Endothelial cell of umbilical vein (primary cell): ENCODE data around the gene CCL11.

Experiments used
- CTCF ChIP-seq, 2 donors: IDR thresholded peaks; 1 replicate in 1 of 2; 2 replicates in 1 of 2; pipeline ENCODE4 v1.5.1; 2011; ENCODE audit warnings: low read length in 2 of 2, mild to moderate bottlenecking in 2 of 2, moderate library complexity in 2 of 2, control low read depth in 1 of 2, inconsistent platforms in 1 of 2, low read depth in 1 of 2; ENCODE audit not compliant: insufficient read depth in 1 of 2; ENCODE audit errors: extremely low read depth in 1 of 2
- EZH2 ChIP-seq: IDR thresholded peaks from 2 replicates; pipeline ENCODE4 v1.6.1; 2012; ENCODE audit warnings: borderline replicate concordance, low read depth, mild to moderate bottlenecking, moderate library complexity, low read length, inconsistent platforms; ENCODE audit not compliant: severe bottlenecking
- GATA2 ChIP-seq: IDR thresholded peaks from 2 replicates; pipeline ENCODE4 v1.7.0; 2011; ENCODE audit warnings: low read depth, mild to moderate bottlenecking, moderate library complexity, mixed read lengths, low read length; ENCODE audit not compliant: insufficient read length, insufficient read depth
- JUN ChIP-seq: IDR thresholded peaks from 2 replicates; pipeline ENCODE4 v1.6.1; 2011; ENCODE audit warnings: borderline replicate concordance, low read depth; ENCODE audit not compliant: insufficient read length, insufficient read depth
- MYC ChIP-seq: IDR thresholded peaks from one replicate; pipeline ENCODE4 v1.6.1; 2011; ENCODE audit warnings: mild to moderate bottlenecking, low read depth, low read length
- POLR2A ChIP-seq: IDR thresholded peaks from 2 replicates; pipeline ENCODE4 v1.6.1; 2012; ENCODE audit warnings: low read depth, mild to moderate bottlenecking, control low read depth, low read length
- POLR2AphosphoS5 ChIP-seq: IDR thresholded peaks from 2 replicates; pipeline ENCODE4 v1.6.1; 2012; ENCODE audit warnings: low read depth, mild to moderate bottlenecking, control low read depth, low read length, moderate library complexity; ENCODE audit not compliant: insufficient read depth
- TF ChIP-seq, protein P1 (sequence below): IDR thresholded peaks from 2 replicates; pipeline ENCODE4 v1.6.1; 2011; ENCODE audit not compliant: insufficient read depth, insufficient read length

DNA sequence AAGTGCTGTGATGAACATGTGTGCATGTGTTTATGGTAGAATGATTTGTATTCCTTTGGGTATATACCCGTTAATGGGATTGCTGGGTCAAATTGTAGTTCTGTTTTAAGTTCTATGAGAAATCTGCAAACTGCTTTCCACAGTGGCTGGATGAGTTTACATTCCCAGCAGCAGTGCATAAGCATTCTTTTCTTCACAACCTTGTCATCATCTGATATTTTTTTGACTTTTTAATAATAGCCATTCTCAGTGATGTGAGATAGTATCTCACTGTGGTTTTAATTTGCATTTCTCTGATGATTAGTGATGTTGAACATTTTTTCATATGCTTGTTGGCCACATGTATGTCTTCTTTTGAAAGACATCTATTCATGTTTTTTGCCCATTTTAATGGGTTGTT lies 52.2 kb downstream of the CCL11 start:
- TF ChIP-seq CTCF (IDR thresholded peaks at IDR 0.05; ENCODE audit: extremely low read depth in 1 of 2, insufficient read depth in 1 of 2, low read depth in 1 of 2, low read length in 2 of 2) (no peak), EZH2 (no peak), GATA2 (no peak), POLR2A (no peak), POLR2AphosphoS5 (no peak), JUN (no peak), MYC (no peak)
- TF ChIP-seq, protein P1, sequence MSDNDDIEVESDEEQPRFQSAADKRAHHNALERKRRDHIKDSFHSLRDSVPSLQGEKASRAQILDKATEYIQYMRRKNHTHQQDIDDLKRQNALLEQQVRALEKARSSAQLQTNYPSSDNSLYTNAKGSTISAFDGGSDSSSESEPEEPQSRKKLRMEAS = no peak
